ENCODE results near the gene ASTN2.

The ASTN2 gene

GRCh38 chr9:116406469-116406868 is 1008.4 kb downstream of the ASTN2 start:
- DNase-seq: no peak

GRCh38 chr9:116405321-116405720 is 1009.5 kb downstream of the ASTN2 start:
- no peak for DNase-seq

GRCh38 chr9:116404228-116404627 is 1010.6 kb downstream of the ASTN2 start:
- no peak for DNase-seq

- no peak for DNase-seq
Measured at GRCh38 chr9:116403171-116403570, 1011.7 kb downstream of the ASTN2 start.

- DNase-seq: no peak
Measured at GRCh38 chr9:116395699-116396037, 1019.2 kb downstream of the ASTN2 start.

GRCh38 chr9:116394894-116395698 is 1019.8 kb downstream of the ASTN2 start:
- no peak for DNase-seq

- DNase-seq: no peak
Measured at GRCh38 chr9:116394070-116394469, 1020.8 kb downstream of the ASTN2 start.

- DNase-seq: no peak
Measured at GRCh38 chr9:116393198-116393597, 1021.7 kb downstream of the ASTN2 start.

- no peak for DNase-seq
Measured at GRCh38 chr9:116391306-116391900, 1023.5 kb downstream of the ASTN2 start.

- DNase-seq: peak in 1 of 2 donors; percentile 17
Measured at GRCh38 chr9:116390303-116391228, 1024.3 kb downstream of the ASTN2 start.

GRCh38 chr9:116389541-116390302 is 1025.1 kb downstream of the ASTN2 start:
- DNase-seq: no peak

GRCh38 chr9:116387934-116388698 is 1026.7 kb downstream of the ASTN2 start:
- DNase-seq: no peak

- DNase-seq: no peak
Measured at GRCh38 chr9:116383936-116384335, 1030.9 kb downstream of the ASTN2 start.

- no peak for DNase-seq
Measured at GRCh38 chr9:116383133-116383532, 1031.7 kb downstream of the ASTN2 start.

- DNase-seq: no peak
Measured at GRCh38 chr9:116382053-116382452, 1032.8 kb downstream of the ASTN2 start.

GRCh38 chr9:116381350-116381749 is 1033.5 kb downstream of the ASTN2 start:
- no peak for DNase-seq

- DNase-seq: no peak
Measured at GRCh38 chr9:116380496-116380995, 1034.3 kb downstream of the ASTN2 start.

- DNase-seq: no peak
Measured at GRCh38 chr9:116379821-116380220, 1035.0 kb downstream of the ASTN2 start.

GRCh38 chr9:116378873-116379272 is 1036.0 kb downstream of the ASTN2 start:
- DNase-seq: no peak

GRCh38 chr9:116377179-116377798 is 1037.6 kb downstream of the ASTN2 start:
- no peak for DNase-seq
